K562 (cell line): Measurements from ENCODE around the gene PSMB7.

ENCODE experiments used
- CBX8 ChIP-seq: fragments of 200-600 bp; sonication (generic); IDR thresholded peaks from 2 replicates; pipeline ENCODE4 v1.6.1; 2012; ENCODE audit warnings: borderline replicate concordance, mixed run types, low read depth, mild to moderate bottlenecking, moderate library complexity, mixed read lengths, low read length, control low read depth, inconsistent platforms; ENCODE audit not compliant: poor library complexity, severe bottlenecking; ENCODE audit errors: extremely low read depth
- PHF20 ChIP-seq: fragments of 450-650 bp; IDR thresholded peaks from 2 replicates; pipeline ENCODE4 v1.6.1; 2018; ENCODE audit not compliant: partially characterized antibody
- POLR2AphosphoS5 ChIP-seq: IDR thresholded peaks from 2 replicates; pipeline ENCODE4 v1.6.1; 2011; ENCODE audit warnings: mild to moderate bottlenecking, low read depth, low read length, moderate library complexity; ENCODE audit not compliant: control insufficient read depth, insufficient read depth
- SMAD4 ChIP-seq: fragments of 250-450 bp; sonication (Bioruptor Pico); conservative IDR thresholded peaks from 2 replicates; pipeline ENCODE4 v1.8.0; 2021; ENCODE audit warnings: inconsistent platforms, mild to moderate bottlenecking, moderate library complexity
- TAF1 ChIP-seq: IDR thresholded peaks from 2 replicates; pipeline ENCODE4 v1.6.1; 2011; ENCODE audit warnings: mild to moderate bottlenecking, low read length, moderate library complexity; ENCODE audit not compliant: insufficient read depth, control insufficient read depth, severe bottlenecking; ENCODE audit errors: extremely low read depth
- TGIF2 ChIP-seq: sonication (generic); formaldehyde crosslinking; IDR thresholded peaks from 2 replicates; pipeline ENCODE4 v1.8.1; 2022; ENCODE audit warnings: mild to moderate bottlenecking, missing genetic modification reagents, moderate library complexity
- TF ChIP-seq, protein P1 (sequence below): sonication (generic); formaldehyde crosslinking; IDR thresholded peaks from 2 replicates; pipeline ENCODE4 v1.8.0; 2023; ENCODE audit warnings: mild to moderate bottlenecking, missing genetic modification reagents
- TF ChIP-seq, protein P2 (sequence below): sonication (generic); formaldehyde crosslinking; IDR thresholded peaks from 2 replicates; pipeline ENCODE4 v1.5.0; 2020; ENCODE audit warnings: missing genetic modification reagents
- TF ChIP-seq, protein P3 (sequence below), 3 experiments: IDR thresholded peaks in 2 of 3; conservative IDR thresholded peaks in 1 of 3; 2 replicates each; pipeline ENCODE4 v1.5.1; 2011 to 2012; ENCODE audit warnings: low read length in 3 of 3, mild to moderate bottlenecking in 3 of 3, control low read depth in 2 of 3, improper control_type of control experiment in 1 of 3, inconsistent platforms in 1 of 3, low read depth in 1 of 3, mixed read lengths in 1 of 3, moderate library complexity in 1 of 3; ENCODE audit not compliant: insufficient read depth in 2 of 3
- TF ChIP-seq, protein P4 (sequence below): sonication (generic); formaldehyde crosslinking; IDR thresholded peaks from 2 replicates; pipeline ENCODE4 v1.8.1; 2023; ENCODE audit warnings: mild to moderate bottlenecking, missing genetic modification reagents
- TF ChIP-seq, protein P5 (sequence below): fragments of 450-650 bp; IDR thresholded peaks from 2 replicates; pipeline ENCODE4 v1.6.1; 2016; ENCODE audit warnings: borderline replicate concordance

DNA sequence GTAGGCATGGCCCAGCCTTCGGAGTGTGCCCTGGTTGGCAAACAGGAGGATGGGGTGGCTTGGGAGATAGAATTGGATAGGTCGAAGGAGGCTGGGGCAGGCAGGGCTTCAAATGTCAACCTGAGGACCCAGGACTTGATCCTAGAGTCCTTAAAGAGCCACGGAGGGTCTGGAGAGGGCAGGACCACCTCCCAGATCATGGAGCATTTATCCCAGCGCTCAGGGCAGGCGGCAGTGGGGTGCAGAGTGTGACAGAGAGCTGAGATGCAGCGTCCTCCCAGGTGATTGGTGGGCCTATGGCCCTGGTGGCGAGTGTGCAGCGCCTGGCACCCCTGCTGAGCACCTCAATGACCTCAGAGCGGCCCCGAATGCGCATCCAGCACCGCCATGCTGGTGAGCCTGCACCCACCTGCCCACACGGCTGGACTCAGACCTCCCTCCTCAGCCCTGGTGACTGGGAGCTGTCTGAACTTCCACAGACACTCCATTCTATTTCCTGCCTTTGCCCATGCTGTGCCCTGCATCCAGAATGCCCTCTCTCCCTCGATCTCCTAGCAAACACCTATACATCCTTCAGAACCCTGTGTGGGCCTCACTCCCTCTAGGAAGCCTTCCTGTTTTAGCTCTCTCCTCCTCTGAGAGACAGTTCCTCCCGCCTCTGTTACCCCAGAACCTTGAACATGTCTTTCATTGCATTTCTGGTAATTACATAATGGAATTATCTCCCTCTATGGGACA is 41.3 kb upstream of the PSMB7 start:
- no peak for TF ChIP-seq TGIF2 (CRISPR knock-in tag)
- no peak for TF ChIP-seq CBX8
- TF ChIP-seq, protein P1, sequence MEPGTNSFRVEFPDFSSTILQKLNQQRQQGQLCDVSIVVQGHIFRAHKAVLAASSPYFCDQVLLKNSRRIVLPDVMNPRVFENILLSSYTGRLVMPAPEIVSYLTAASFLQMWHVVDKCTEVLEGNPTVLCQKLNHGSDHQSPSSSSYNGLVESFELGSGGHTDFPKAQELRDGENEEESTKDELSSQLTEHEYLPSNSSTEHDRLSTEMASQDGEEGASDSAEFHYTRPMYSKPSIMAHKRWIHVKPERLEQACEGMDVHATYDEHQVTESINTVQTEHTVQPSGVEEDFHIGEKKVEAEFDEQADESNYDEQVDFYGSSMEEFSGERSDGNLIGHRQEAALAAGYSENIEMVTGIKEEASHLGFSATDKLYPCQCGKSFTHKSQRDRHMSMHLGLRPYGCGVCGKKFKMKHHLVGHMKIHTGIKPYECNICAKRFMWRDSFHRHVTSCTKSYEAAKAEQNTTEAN (CRISPR knock-in tag): no peak
- TF ChIP-seq TAF1: no peak
- TF ChIP-seq, protein P2, sequence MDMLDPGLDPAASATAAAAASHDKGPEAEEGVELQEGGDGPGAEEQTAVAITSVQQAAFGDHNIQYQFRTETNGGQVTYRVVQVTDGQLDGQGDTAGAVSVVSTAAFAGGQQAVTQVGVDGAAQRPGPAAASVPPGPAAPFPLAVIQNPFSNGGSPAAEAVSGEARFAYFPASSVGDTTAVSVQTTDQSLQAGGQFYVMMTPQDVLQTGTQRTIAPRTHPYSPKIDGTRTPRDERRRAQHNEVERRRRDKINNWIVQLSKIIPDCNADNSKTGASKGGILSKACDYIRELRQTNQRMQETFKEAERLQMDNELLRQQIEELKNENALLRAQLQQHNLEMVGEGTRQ (CRISPR knock-in tag): no peak
- TF ChIP-seq, protein P3, sequence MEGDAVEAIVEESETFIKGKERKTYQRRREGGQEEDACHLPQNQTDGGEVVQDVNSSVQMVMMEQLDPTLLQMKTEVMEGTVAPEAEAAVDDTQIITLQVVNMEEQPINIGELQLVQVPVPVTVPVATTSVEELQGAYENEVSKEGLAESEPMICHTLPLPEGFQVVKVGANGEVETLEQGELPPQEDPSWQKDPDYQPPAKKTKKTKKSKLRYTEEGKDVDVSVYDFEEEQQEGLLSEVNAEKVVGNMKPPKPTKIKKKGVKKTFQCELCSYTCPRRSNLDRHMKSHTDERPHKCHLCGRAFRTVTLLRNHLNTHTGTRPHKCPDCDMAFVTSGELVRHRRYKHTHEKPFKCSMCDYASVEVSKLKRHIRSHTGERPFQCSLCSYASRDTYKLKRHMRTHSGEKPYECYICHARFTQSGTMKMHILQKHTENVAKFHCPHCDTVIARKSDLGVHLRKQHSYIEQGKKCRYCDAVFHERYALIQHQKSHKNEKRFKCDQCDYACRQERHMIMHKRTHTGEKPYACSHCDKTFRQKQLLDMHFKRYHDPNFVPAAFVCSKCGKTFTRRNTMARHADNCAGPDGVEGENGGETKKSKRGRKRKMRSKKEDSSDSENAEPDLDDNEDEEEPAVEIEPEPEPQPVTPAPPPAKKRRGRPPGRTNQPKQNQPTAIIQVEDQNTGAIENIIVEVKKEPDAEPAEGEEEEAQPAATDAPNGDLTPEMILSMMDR (IDR thresholded peaks at IDR 0.05 in 2 of 3, conservative IDR thresholded peaks at IDR 0.05 in 1 of 3; ENCODE audit: insufficient read depth in 2 of 3, low read depth in 1 of 3, low read length in 3 of 3): no peak
- TF ChIP-seq SMAD4 (CRISPR knock-in tag): no peak
- TF ChIP-seq, protein P4, sequence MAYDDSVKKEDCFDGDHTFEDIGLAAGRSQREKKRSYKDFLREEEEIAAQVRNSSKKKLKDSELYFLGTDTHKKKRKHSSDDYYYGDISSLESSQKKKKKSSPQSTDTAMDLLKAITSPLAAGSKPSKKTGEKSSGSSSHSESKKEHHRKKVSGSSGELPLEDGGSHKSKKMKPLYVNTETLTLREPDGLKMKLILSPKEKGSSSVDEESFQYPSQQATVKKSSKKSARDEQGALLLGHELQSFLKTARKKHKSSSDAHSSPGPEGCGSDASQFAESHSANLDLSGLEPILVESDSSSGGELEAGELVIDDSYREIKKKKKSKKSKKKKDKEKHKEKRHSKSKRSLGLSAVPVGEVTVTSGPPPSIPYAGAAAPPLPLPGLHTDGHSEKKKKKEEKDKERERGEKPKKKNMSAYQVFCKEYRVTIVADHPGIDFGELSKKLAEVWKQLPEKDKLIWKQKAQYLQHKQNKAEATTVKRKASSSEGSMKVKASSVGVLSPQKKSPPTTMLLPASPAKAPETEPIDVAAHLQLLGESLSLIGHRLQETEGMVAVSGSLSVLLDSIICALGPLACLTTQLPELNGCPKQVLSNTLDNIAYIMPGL (CRISPR knock-in tag): no peak
- TF ChIP-seq, protein P5, sequence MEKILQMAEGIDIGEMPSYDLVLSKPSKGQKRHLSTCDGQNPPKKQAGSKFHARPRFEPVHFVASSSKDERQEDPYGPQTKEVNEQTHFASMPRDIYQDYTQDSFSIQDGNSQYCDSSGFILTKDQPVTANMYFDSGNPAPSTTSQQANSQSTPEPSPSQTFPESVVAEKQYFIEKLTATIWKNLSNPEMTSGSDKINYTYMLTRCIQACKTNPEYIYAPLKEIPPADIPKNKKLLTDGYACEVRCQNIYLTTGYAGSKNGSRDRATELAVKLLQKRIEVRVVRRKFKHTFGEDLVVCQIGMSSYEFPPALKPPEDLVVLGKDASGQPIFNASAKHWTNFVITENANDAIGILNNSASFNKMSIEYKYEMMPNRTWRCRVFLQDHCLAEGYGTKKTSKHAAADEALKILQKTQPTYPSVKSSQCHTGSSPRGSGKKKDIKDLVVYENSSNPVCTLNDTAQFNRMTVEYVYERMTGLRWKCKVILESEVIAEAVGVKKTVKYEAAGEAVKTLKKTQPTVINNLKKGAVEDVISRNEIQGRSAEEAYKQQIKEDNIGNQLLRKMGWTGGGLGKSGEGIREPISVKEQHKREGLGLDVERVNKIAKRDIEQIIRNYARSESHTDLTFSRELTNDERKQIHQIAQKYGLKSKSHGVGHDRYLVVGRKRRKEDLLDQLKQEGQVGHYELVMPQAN: no peak
- TF ChIP-seq POLR2AphosphoS5: no peak
- TF ChIP-seq PHF20: no peak
